ENCODE data around the gene C10orf71. TPM values are rescaled to one million over a fixed set of nuclear protein-coding genes. Genes with fewer than 3 reads are reported as not detected.

The C10orf71 gene
- total RNA-seq, 2 experiments from 2014 or later, result not detected

GRCh38 chr10:49370326-49371100 is 71.5 kb downstream of the C10orf71 start:
- Mint-ChIP-seq H3K27me3 (peaks cover 15% of the 10 kb centered on the region), H3K27ac (no peak overlapping the region), H3K9me3 (ENCODE audit: low read depth) (no peaks in the 10 kb centered on the region), H3K4me1 (no peaks in the 10 kb centered on the region), H3K36me3 (no peaks in the 10 kb centered on the region), H3K4me3 (no peak overlapping the region)
- no peak for ATAC-seq
- no peak for DNase-seq
- CTCF ChIA-PET, result no interaction called here

- Mint-ChIP-seq H3K9me3 (ENCODE audit: low read depth) (no peaks in the 10 kb centered on the region), H3K4me1 (no peaks in the 10 kb centered on the region), H3K27me3 (peaks cover 15% of the 10 kb centered on the region), H3K36me3 (no peaks in the 10 kb centered on the region), H3K27ac (no peak overlapping the region), H3K4me3 (no peak overlapping the region)
- CTCF ChIA-PET, result no interaction called here
- DNase-seq (no peak), ATAC-seq (no peak)
Observed at GRCh38 chr10:49371967-49372366, 73.0 kb downstream of the C10orf71 start.

- DNase-seq, result no peak
Observed at GRCh38 chr10:49373361-49373760, 74.4 kb downstream of the C10orf71 start.

GRCh38 chr10:49374740-49375139 is 75.8 kb downstream of the C10orf71 start:
- H3K27me3 Mint-ChIP-seq, result peaks cover 10% of the 10 kb centered on the region
- H3K4me3 Mint-ChIP-seq, result no peak overlapping the region
- H3K27ac Mint-ChIP-seq, result no peak overlapping the region
- CTCF ChIA-PET, result no interaction called here
- H3K36me3 Mint-ChIP-seq, result no peaks in the 10 kb centered on the region
- H3K4me1 Mint-ChIP-seq, result no peaks in the 10 kb centered on the region
- no peak for ATAC-seq
- no peak for DNase-seq
- H3K9me3 Mint-ChIP-seq (ENCODE audit: low read depth), result no peaks in the 10 kb centered on the region

More at GRCh38 chr10:49373361-49373760, 74.4 kb downstream of the C10orf71 start:
- CTCF ChIA-PET, result interaction anchor here (0.9 kb wide), 1 partner anchor 35 kb away, joined by 3 read pairs; no protein-coding TSS in a partner anchor
- Mint-ChIP-seq H3K36me3 (no peaks in the 10 kb centered on the region), H3K27ac (no peak overlapping the region), H3K9me3 (ENCODE audit: low read depth) (no peaks in the 10 kb centered on the region), H3K4me3 (no peak overlapping the region), H3K4me1 (no peaks in the 10 kb centered on the region), H3K27me3 (peaks cover 10% of the 10 kb centered on the region)
- ATAC-seq, result no peak

- Mint-ChIP-seq H3K9me3 (ENCODE audit: low read depth) (no peaks in the 10 kb centered on the region), H3K27me3 (peaks cover 10% of the 10 kb centered on the region), H3K4me1 (no peaks in the 10 kb centered on the region), H3K27ac (no peak overlapping the region), H3K4me3 (no peak overlapping the region), H3K36me3 (no peaks in the 10 kb centered on the region)
- CTCF ChIA-PET, result no interaction called here
- no peak for DNase-seq
- no peak for ATAC-seq
Observed at GRCh38 chr10:49375611-49376010, 76.6 kb downstream of the C10orf71 start.

Other genes with a start within 250 kb of the C10orf71 start
- gene VSTM4, start 183.6 kb upstream of the C10orf71 start, total RNA-seq, result under 1 TPM in 1 of 2 experiments, not detected in 1; 0.16 TPM
- gene FAM170B, start 165.1 kb upstream of the C10orf71 start, total RNA-seq, result not detected
- 10 to 100 TPM; 44.9 to 72.0 TPM for gene TMEM273, start 110.8 kb upstream of the C10orf71 start, total RNA-seq
- gene DRGX, start 96.9 kb downstream of the C10orf71 start, total RNA-seq, result not detected
- gene ERCC6, start 240.0 kb downstream of the C10orf71 start, total RNA-seq, result 10 to 100 TPM; 19.2 to 28.1 TPM